ENCODE results near the gene UST.

UST gene

DNA sequence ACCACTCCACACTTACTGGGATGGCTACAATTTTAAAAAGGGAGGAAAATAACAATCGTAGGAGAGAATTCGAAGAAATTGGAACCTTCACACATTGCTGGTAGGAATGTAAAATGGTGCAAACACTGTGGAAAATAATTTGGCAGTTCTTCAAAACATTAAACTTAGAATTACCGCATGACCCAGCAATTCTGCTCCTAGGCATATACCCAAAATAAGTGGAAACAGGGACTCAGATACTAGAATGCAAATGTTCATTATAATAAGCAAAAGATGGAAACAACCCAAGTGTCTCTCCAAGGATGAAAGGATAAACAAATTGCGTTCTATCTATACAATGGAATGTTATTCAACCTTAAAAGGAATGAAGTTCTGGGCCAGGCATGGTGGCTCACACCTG is 325.2 kb downstream of the UST start:
- no peak for DNase-seq

DNA sequence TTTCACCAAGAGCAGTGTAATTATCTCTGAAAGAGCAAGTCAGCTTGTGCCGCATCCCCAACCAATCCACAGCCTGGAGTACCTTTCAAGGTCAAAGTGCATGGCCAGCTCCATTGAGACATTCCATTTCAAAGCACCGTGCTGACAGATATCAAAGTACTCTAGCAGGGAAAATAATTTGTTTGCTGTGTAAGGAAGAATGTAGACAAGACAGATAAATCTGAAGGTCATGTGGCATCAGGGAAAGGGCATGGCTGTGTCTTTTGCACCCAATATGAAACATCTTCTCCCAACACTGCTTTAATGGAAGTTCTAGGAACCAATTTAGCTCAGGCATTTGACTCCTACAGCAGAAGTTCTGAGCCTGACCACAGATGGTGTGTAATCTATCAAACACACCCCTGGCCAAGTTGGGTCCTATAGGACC is 328.0 kb downstream of the UST start:
- DNase-seq: no peak

DNA sequence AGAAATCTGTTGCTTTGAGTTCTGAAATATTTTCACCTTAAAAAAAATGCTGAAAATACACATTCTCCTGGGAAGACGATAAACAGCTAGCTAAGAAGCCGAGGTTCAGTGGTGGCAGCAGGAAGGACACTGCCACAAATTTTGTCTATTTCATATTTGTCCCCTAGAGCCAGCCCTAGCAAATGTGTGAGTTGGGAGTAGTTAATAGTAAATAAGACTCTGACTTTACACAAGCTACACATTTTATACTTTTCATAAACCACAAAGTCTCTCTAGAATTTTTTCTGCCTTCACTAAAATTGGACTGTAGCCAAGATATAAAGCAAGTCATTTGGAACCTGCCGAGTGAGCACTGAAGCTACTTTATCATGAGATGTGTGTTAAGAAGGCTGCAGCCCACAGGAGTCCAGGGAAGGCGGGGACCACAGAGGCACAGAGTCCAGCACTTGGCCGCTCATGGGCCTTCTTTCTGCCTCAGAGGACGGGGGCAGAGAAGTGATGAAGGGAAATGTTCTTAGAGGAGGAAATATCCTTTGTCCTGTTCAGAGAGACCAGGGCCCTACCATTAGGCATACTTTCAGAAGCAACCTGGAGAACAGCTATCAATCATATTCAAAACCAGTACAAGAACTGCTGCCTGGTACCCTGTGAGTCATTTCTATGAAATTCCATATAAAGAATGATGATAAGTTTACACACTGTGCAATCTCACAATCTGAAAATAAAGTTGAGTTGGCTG is 329.0 kb downstream of the UST start:
- DNase-seq: peak in 1 of 2 experiments; percentile 59

DNA sequence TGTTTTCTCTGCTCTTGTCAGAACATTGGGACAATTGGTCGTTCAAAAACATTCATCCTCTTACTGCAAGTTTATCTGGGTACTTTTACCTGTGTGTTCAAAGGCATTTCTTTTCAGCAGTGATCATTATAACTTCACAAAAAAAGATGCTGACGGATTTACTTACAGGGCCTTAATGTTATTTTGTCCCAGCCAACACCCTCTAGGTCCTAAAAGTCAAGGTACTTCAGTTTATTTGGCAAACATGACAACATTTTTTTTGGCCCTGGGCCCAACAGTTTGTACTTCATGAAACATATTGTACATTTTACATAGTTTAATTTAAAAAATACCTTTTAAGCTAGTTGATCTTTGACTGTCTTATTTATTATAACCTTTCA is 329.5 kb downstream of the UST start:
- no peak for DNase-seq

DNA sequence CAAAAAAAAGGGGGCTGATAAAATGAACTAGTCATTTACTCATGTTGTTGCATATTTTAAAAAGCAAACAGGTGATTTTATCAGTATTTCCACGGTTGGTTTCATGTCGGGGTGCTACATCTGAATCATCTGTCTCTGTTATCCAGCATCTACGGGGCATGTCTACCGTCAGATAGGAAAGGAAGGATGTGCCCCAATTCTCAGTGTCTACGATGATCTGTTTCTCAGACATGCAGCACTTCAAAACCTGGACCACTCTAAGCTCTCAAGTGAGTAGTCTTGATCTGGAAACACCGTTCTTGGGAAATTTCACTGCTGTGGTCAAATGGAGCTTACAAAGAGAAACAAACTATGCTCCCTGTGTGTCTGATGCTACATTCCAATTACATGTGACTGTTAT is 330.4 kb downstream of the UST start:
- no peak for DNase-seq

DNA sequence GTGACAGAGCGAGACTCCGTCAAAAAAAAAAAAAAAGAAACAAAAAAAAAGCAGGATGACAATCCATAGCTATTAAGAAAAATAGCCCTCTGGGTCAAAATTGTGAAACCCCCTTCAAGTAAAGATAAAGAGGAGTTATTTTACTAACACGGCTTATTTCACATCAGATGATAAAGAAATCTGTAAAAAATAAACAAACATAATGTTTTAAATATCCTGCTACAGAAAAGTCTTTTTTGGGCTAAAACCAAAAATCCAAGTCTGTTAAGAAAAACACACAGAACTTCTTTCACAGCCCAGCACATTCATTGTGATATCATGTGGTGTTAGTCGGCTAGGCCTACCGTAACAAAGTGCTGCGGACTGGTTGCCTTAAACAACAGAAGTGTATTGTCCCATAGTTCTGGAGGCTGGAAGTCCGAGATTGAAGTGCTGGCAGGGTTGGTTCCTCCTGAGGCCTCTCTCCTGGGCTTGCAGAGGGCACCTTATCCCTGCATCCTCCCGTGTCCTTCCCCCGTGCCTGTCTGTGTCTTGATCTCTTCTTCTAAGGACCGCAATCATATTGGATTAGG is 331.5 kb downstream of the UST start:
- no peak for DNase-seq

DNA sequence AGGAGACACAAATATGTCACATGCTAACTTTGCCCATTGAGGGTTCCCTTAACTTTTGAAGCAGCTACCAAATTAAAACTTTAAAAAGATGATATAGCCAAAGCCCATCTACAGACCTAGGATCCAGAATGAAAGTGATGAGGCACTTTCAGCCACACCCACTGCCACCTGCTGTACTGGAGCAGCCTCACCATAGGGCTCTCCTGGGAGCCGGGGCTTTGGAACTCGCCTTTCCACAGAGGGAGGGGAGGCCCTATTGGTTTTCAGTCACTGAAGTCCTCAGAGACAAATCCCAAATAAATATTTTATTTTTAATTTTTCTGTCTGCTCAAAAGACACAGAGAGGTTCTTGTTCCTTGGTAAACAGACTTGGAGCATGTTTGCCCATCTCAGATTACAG is 332.6 kb downstream of the UST start:
- DNase-seq: no peak

DNA sequence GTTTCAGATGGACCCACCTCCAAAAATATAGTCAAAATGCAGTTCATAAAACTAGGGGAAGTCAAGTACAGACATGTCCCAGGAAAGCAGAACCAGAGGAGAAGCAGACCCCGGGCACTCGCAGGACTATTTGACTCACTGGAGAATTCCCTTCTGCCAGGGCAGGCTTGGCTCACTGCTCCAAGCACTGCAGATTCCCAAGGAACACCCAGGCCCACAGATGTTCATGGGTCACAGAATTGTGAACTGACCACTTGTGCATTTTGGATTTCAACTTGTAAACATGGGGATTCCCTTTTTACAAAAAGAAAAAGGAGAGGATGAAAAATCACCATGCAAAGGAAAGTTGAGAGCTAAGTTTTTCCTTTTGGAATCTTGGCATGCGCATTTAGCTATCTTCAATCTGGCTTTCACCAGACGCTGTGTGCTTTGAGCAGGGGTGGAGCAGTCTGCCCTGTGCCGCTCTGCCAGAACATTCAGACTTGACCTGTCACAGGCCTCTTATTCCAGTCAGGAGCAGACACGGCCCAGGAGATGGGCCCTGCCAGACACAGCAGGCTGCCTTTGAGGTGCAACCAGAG is 333.2 kb downstream of the UST start:
- no peak for DNase-seq

DNA sequence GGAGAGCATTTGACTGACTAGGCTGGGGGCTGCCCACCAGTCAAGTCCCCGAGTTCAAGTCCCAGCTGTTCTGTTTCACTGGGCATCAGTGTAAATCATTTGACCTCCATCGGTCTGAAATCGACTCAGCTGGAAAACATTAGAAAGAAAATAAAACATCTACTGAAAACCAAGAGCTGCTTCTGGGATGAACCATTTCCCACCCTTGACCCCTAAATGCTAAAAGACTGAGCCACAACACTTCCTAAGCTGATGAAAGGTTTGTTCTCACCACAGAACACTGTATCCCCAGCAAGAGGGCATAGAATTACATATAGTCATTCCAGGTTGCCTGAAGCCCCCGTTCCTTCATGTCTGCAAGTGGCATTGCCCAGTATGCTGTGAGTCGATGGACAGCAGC is 333.7 kb downstream of the UST start:
- DNase-seq: no peak

DNA sequence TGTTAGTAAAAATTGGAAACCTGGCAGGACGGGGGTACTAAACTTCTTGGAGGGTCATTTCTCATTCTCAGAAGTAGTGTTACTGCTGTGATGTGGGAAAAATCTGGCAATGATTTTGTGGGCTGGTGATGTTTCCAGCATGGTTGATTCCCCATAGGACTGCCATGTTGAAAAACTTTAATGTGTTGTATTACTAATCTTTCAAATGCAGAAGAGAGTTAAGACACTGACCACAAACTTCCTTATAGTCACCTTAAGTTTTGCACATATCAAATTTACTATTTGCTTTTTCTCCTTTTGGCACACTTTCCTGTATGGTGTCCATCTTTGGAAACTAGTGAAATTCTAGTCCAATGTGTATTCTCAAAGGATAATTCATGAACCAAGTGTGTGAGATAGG is 334.5 kb downstream of the UST start:
- DNase-seq: no peak

DNA sequence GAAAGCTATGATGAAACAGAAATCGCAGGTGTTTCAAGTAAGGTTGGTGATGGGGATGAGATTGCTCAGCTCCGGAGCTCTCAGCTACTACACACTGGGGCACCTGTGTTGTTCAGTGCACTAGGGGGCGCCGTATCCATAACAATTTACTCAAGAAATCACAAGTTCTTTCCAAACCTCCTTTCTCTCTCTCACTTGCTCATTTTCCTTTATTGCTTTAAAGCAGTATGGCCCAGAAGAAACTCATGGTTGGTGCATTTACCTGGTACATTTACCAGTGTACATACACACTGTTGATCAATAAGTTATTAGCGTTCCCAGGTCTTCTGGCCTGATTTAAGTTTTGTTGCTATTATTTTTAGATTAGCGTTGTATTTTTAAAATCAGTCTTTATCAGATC is 335.5 kb downstream of the UST start:
- DNase-seq: peak; percentile 89 to 90

DNA sequence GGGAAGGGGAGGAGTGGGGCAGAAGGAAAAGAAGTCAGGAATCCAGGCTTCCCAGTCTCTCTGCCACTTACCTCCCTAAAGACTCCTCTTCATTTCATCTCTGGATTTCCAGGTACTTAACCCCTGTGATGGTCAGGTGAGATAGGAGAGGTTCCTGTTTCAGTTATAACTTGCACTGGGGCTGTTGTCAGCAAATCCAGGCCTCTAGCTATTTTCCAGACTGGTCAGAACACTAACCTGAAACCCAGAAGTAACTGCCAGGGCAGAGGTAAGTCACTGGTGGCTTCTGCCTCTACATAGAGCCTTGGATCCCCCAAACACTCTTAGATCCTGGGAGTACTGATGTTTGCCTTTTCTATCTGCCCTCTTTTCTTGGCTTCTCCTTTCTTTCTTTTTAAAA is 337.2 kb downstream of the UST start:
- DNase-seq: no peak

DNA sequence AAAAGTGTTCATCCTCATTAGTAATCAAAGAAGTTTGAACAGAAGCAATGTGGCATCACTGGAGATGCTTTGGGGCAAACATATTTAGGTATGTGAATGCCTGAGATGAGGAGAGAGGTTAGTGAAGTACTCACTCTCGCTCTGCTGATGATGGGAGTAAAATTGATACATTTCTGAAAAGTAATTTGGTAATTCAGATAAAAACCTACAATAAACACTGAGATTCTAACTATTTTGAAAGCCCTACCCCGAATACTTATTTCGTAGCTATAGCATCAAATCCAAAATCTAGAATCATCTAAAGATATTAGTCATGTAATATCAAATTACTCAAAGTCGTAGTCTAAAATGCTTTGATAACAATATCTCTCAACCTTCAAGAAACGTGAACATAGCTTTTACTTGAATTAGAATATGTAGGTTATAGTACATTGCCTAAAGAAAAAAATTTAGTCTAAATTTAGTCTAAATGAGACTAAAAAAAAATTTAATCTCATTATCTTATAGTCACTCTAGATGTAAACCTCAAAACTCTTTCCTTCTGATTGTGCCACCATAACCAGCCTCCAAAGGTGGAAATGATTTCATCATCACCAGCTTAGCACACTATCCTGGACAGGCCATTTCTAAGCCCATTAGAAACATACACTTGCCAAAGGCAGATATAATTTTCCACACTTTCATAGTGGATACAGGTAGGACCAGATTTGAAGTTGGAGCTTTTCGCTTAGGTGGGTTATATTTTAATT is 338.2 kb downstream of the UST start:
- no peak for DNase-seq

DNA sequence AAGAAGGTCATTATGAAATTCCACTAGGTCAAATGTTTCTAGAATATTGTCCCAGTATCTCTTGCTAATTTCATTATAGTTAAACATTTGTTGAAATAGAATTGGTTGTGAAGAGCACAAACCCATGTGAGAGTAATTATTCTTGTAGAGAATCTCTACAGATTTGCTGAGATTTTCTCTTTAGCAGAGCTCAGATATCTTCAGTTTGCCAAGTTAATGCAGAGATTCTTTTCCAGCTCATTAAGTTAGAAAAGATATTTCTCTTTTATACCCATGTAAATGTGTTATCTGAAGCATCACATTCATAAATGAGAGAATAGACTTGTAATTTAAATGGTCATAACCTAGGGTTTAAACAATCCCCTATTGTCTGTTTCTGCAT is 338.7 kb downstream of the UST start:
- DNase-seq: no peak

DNA sequence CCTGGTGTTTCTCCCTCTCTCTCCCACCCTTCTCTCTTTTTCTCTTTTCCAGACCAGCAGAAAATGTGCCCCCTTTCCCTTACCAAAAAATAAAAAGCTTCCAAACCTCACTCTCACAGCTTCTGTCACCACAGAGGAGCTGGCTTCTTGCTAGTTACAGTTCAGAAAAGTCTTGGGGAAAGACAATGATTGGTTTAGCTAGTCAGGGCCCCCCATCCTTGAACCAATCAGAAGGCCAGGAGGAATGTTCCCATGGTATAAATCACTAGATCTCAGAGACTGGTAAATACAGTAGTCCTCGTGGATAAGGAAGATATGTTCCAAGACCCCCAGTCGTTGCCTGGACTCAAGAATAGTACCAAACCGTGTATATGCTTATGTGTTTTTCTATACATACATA is 339.5 kb downstream of the UST start:
- no peak for DNase-seq

DNA sequence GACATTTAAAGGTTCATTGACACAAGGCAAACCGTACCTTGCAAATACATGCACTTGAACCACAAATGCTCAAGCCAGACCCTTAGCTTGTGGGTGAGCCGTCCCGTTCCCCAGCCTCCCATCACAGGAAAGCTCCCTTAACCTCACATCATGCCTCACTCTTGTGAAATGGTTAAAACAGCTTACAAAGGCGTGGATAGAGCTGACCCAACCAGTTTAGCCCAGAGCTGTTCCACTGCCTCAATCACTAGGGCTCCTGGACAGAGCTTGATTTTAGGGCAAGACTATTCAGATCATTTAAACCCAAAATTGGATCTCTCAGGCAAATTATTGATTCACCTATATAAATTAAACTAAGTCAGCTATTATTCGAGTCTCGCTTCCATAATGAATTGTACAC is 341.1 kb downstream of the UST start:
- DNase-seq: no peak

DNA sequence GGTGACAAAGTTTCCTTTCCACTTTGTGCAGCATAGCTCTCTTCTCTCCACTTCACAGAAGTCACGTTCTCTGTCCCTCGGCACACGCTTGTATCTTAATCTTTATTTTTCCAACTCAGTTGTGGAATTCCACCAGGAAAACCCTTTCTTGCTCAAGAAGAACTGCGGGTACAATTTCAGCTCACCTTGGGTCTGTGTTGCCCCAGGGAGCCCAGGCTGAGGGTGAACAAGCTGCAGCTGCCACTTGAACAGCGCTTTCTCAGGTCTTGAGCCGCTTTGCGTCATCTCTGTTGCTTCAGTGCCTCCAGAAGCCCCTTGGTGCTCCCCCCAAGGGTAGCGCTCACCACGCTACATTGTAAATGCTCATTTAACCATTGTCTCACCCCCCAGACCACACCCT is 341.5 kb downstream of the UST start:
- no peak for DNase-seq

DNA sequence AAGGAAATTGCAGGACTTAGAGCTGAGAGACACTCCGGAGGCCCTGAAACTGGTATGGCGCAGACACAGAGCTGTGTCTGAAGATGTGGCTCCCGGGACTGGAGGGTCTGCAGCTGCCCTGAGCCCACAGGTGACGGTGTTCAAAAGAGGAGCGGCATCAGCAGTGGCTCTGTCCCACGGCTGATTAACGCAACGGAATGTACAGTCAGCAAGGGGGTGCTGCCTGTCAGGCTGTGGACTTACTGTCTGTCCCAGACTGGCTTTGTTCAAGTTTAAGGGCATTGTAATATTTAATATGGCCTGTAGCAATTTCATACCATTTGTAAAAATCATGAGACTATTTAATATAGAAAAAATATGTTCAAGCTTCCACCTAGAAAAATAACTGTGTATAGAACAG is 342.7 kb downstream of the UST start:
- DNase-seq: no peak

DNA sequence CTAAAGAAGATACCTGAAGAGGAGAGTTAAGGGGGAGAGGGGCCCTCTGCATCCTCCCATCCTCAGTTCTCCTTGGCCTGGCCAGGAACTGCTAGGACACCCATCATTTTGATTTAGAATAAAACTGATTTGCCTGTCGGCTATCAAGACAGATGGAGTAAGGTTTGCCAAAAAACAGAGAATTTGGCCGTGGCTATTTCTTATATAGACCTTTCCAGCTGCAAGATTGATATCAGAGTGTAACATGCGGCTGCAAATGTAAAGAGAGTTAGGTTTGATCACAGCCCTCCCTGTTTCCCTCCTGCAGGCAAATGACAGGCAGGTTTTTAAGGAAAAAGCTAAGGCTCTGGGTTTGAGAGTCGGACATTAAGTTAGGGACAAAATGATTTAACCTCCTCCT is 344.1 kb downstream of the UST start:
- no peak for DNase-seq

DNA sequence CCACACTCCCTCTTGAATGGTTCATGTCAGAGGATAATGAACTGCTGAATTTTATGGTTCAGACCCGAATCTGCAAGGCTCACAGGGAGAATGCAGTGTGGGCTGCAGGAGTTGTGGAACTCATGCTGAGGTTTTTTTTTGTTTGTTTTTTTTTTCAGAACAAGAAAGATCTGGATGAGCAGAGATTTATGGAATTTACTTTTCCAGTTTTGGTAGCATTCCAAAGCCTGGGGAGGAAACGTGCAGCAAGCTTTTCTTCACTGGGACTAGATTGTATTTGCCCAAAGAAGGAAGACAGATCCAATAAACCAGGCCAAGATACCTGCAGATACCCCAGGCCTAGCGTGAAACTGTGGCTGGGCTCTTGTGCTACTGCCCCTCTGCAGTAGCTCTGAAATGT is 346.8 kb downstream of the UST start:
- no peak for DNase-seq

DNA sequence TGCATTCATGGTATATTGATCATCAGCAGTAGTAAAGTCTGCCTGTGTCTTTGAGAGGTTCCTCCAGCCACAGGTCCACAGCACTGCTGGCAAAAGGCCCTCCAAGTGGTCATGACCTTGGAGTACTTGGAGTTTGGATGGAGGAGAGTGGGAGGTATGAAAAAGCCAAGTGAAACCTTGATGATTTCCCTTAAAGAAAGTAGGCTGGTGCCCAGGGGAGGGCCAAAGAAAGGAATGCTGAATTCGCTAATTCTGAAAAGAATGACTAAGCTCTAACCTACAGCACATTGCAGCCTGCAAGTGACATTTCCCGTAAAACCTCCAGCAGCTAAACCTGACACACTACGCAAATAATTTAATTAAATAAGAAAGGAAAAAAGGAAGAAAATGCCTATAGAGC is 347.3 kb downstream of the UST start:
- peak; percentile 55 to 57 for DNase-seq

DNA sequence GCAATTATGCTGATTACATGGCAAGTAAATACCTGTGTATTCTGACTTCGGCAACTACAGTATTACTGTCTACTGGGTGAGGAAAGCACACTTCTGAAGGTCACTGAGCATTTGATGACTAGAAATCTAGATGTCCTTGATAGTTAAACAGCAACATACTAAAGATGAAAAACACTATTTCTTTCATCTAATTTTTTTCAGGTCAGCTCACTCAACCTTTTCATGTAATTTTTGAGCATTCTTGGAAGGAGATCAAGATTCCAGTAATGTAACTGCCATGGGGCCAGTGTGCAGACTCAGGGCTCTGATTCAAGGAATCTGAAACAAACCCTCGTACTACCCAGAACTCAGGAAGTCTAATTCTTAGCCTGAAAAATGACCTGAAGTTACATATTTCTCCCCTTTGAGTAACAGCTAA is 348.1 kb downstream of the UST start:
- no peak for DNase-seq

DNA sequence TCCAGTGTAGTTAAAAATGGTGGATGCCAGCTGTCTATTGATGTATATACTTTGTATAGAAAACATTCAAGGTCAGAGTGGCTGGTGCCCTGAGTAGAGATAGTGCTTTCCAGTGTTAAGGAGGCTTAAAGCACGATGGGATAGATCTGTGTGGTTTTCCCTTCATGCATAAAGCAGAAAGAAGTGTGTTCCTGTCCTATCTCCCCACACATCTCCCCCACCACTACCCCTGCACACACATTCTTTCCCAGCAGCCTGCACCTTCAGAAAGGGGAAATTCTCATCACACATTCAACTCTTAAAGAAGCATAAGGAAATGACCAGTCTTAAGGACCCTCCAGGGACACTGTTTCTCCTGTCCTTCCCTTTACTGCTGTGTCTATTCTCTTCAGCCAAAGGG is 349.0 kb downstream of the UST start:
- no peak for DNase-seq

DNA sequence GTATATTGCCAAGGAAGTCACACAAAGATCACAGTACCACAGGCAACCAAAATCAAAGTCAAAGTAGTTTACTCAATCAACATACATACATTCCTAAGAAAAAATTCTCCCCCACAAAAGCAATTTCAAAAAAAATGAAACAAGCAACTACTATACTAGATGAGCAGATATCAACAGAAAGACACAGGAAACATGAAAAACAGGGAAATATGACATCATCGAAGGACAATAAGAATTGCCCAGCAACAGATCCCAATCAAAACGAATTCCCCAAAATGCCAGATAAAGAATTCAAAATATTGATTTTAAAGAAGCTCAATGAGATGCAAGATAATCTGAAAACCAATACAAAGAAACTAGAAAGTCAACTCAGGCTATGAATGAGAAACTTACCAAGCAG is 351.0 kb downstream of the UST start:
- no peak for DNase-seq

Data from activated T-cell treated with anti-CD3 and anti-CD28 coated beads, Interleukin-2, amount 50 U/mL, for 48 hours (primary cell).